Vagina (tissue), 2 donors: Measurements from ENCODE around the gene CTPS2. TPM values are rescaled to one million over a fixed set of nuclear protein-coding genes. Genes with fewer than 3 reads are reported as not detected.
"Not testable (repeated sequence)": the region's sequence is repeated elsewhere in the genome, so short reads cannot be mapped to it uniquely, and the experiment has no call there.

ENCODE experiments used
- DNase-seq, 2 donors: peaks; one replicate each; pipeline ENCODE4 v3.0.0-alpha.2; 2017; ENCODE audit errors: extremely low spot score in 2 of 2
- H3K27ac ChIP-seq: fragments of 200-600 bp; sonication (generic); one replicate; pipeline ENCODE4 v1.5.1; 2019
- H3K27me3 ChIP-seq: fragments of 200-600 bp; sonication (generic); one replicate; pipeline ENCODE4 v1.5.1; 2019
- H3K36me3 ChIP-seq, 2 donors: fragments of 200-600 bp; sonication (generic); one replicate each; pipeline ENCODE4 v1.5.1; 2017 to 2019
- H3K4me1 ChIP-seq: fragments of 200-600 bp; sonication (generic); one replicate; pipeline ENCODE4 v1.5.1; 2019
- H3K4me3 ChIP-seq, 2 donors: fragments of 200-600 bp; sonication (generic); 1 replicate in 1 of 2; 2 replicates in 1 of 2; pipeline ENCODE4 v1.5.1; 2016 to 2019
- H3K9me3 ChIP-seq: fragments of 200-600 bp; sonication (generic); one replicate; pipeline ENCODE4 v1.5.1; 2019
- POLR2A ChIP-seq, 2 donors: fragments of 450-650 bp; IDR thresholded peaks; one replicate each; pipeline ENCODE4 v1.6.1; 2017; ENCODE audit warnings: antibody characterized with exemption in 2 of 2, mild to moderate bottlenecking in 2 of 2, moderate library complexity in 2 of 2
- POLR2AphosphoS5 ChIP-seq, 2 donors: sonication (generic); formaldehyde crosslinking; IDR thresholded peaks; one replicate each; pipeline ENCODE4 v1.9.0; 2017; ENCODE audit warnings: antibody characterized with exemption in 2 of 2, mild to moderate bottlenecking in 2 of 2, low read depth in 1 of 2; ENCODE audit not compliant: insufficient read depth in 1 of 2
- intact Hi-C: fragments of 100-400 bp; cut with DNase I; formaldehyde crosslinking; loops from one replicate; pipeline ENCODE4 v1.15.1; 2023
- total RNA-seq: library from RNA; depleted of rRNA; stranded (reverse); fragments of >200 nt; gene quantifications from one replicate; pipeline ENCODE4 v1.2.3, GENCODE V29; 2016
- TF ChIP-seq, protein P1 (sequence below), 3 experiments: fragments of 450-650 bp in 2 of 3; fragments of 200-600 bp in 1 of 3; sonication (generic) in 1 of 3; IDR thresholded peaks; one replicate each; pipeline ENCODE4 v1.5.1; 2017 to 2019; ENCODE audit warnings: antibody characterized with exemption in 3 of 3, mild to moderate bottlenecking in 2 of 3, moderate library complexity in 2 of 3

CTPS2 gene
- total RNA-seq, 1 donor from 2014 or later: 20.4 TPM

- no peak for TF ChIP-seq POLR2AphosphoS5 (IDR thresholded peaks at IDR 0.05; ENCODE audit: insufficient read depth in 1 of 2, low read depth in 1 of 2)
- no peak for TF ChIP-seq POLR2A (IDR thresholded peaks at IDR 0.05)
- TF ChIP-seq, protein P1, sequence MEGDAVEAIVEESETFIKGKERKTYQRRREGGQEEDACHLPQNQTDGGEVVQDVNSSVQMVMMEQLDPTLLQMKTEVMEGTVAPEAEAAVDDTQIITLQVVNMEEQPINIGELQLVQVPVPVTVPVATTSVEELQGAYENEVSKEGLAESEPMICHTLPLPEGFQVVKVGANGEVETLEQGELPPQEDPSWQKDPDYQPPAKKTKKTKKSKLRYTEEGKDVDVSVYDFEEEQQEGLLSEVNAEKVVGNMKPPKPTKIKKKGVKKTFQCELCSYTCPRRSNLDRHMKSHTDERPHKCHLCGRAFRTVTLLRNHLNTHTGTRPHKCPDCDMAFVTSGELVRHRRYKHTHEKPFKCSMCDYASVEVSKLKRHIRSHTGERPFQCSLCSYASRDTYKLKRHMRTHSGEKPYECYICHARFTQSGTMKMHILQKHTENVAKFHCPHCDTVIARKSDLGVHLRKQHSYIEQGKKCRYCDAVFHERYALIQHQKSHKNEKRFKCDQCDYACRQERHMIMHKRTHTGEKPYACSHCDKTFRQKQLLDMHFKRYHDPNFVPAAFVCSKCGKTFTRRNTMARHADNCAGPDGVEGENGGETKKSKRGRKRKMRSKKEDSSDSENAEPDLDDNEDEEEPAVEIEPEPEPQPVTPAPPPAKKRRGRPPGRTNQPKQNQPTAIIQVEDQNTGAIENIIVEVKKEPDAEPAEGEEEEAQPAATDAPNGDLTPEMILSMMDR (IDR thresholded peaks at IDR 0.05): no peak
- Histone ChIP-seq H3K36me3 (peaks cover 4 to 32% of the 10 kb centered on the region in 2 donors), H3K27ac (no peak overlapping the region), H3K27me3 (no peaks in the 10 kb centered on the region), H3K4me1 (no peaks in the 10 kb centered on the region), H3K9me3 (no peaks in the 10 kb centered on the region), H3K4me3 (no peak overlapping the region)
- intact Hi-C loops: no loop called here
- DNase-seq: no peak
These were observed 24.6 kb upstream of the CTPS2 start for GRCh38 chrX:16737024-16737423.

DNA sequence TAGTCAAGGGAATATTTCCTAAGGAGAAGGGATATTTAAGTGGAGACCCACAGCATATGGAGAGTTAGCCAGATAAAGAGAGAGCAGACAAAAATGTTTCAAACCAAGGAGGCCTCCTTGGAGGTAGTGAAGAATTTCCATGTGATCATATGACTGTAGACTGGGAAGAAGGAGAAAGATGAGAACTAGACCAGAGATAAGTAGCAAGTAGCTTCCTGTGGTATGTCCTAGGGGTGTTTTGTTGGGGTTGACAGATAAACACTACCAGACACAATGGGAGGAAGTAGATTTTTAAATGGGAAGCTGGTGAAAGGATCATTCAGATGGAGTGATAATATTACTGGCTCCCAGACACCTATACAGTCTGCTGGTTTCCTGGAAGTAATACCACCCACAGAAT, 20.5 kb upstream of the CTPS2 start:
- Histone ChIP-seq H3K27me3 (no peaks in the 10 kb centered on the region), H3K9me3 (no peaks in the 10 kb centered on the region), H3K4me1 (no peaks in the 10 kb centered on the region), H3K36me3 (peaks cover 4 to 20% of the 10 kb centered on the region in 2 donors), H3K4me3 (no peak overlapping the region), H3K27ac (no peak overlapping the region)
- intact Hi-C loops: no loop called here
- TF ChIP-seq POLR2A (IDR thresholded peaks at IDR 0.05) (no peak), POLR2AphosphoS5 (IDR thresholded peaks at IDR 0.05; ENCODE audit: insufficient read depth in 1 of 2, low read depth in 1 of 2) (no peak)
- TF ChIP-seq, protein P1 (IDR thresholded peaks at IDR 0.05): no peak
- no peak for DNase-seq

DNA sequence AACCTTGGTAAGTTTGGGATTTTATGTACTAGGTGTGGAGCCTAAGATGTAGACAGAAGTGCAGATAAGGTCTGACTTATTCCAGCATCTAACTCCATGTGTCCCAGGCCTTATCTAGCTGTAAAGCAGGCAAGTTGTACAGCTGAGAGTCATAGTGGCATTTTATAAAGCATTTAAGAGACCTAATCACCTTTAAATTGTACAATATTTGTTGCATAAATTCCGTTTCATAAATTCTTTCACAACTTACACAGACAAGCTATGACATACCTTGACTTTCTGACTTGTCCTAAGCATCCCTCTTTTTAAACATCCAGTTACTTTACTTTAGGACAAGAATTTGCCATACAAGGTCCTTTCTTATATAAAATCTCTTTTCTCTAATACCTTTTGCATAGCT, 18.0 kb upstream of the CTPS2 start:
- intact Hi-C loops: no loop called here
- Histone ChIP-seq H3K9me3 (no peaks in the 10 kb centered on the region), H3K27ac (no peak overlapping the region), H3K27me3 (no peaks in the 10 kb centered on the region), H3K4me3 (no peak overlapping the region), H3K4me1 (no peaks in the 10 kb centered on the region), H3K36me3 (peaks cover 0 to 2% of the 10 kb centered on the region in 2 donors)
- TF ChIP-seq POLR2A (IDR thresholded peaks at IDR 0.05): no peak
- TF ChIP-seq, protein P1 (IDR thresholded peaks at IDR 0.05): no peak
- TF ChIP-seq POLR2AphosphoS5 (IDR thresholded peaks at IDR 0.05; ENCODE audit: insufficient read depth in 1 of 2, low read depth in 1 of 2): no peak
- no peak for DNase-seq

DNA sequence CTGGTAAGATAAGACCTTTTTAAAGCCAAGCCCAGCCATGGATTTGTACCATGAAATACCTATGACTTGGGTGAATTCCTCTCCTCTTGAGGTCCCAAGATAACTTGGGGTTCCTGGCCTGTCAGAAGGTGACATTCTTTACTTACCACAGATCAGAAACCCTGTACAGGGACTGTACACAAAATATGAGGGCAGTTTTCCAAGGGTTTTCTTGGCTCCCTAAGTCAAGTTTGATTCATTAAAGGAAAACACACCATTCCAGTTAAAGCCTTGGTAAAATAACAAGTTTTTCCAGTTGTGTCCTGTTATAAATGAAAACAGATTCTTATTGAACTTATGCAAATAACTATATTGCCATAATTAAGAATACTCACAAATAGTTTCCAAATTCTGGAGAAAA, 15.2 kb upstream of the CTPS2 start:
- no peak overlapping the region for H3K4me3 ChIP-seq
- TF ChIP-seq POLR2AphosphoS5 (IDR thresholded peaks at IDR 0.05; ENCODE audit: insufficient read depth in 1 of 2, low read depth in 1 of 2): no peak
- TF ChIP-seq POLR2A (IDR thresholded peaks at IDR 0.05): no peak
- TF ChIP-seq, protein P1 (IDR thresholded peaks at IDR 0.05): no peak

GRCh38 chrX:16726347-16726988, 14.0 kb upstream of the CTPS2 start:
- H3K9me3 ChIP-seq, H3K36me3 ChIP-seq, H3K27me3 ChIP-seq, H3K4me3 ChIP-seq, DNase-seq, intact Hi-C loops, H3K27ac ChIP-seq: not testable (repeated sequence)
- H3K4me1 ChIP-seq: peaks cover 11% of the 10 kb centered on the region

More for the DNA sequence above, 15.2 kb upstream of the CTPS2 start:
- no peaks in the 10 kb centered on the region for H3K9me3 ChIP-seq
- H3K4me1 ChIP-seq: peaks cover 5% of the 10 kb centered on the region
- no peak for DNase-seq
- H3K36me3 ChIP-seq: no peaks in the 10 kb centered on the region
- no peaks in the 10 kb centered on the region for H3K27me3 ChIP-seq
- intact Hi-C loops: no loop called here
- H3K27ac ChIP-seq: no peak overlapping the region
